Breast epithelium (tissue), 4 donors: ENCODE measurements around the gene SASH3. TPM values are rescaled to one million over a fixed set of nuclear protein-coding genes. Genes with fewer than 3 reads are reported as not detected.

ENCODE experiments used
- DNase-seq, 2 donors: peaks; one replicate each; pipeline ENCODE4 v3.0.0-alpha.2; 2019; ENCODE audit warnings: low spot score in 2 of 2
- H3K27ac ChIP-seq, 2 donors: fragments of 200-600 bp; sonication (generic) in 1 of 2; one replicate each; pipeline ENCODE4 v1.5.1; 2016 to 2019; ENCODE audit warnings: mild to moderate bottlenecking in 1 of 2
- H3K27me3 ChIP-seq, 2 donors: fragments of 200-600 bp; sonication (generic) in 1 of 2; one replicate each; pipeline versions ENCODE4 v1.5.1 to v1.6.0; 2017 to 2019; ENCODE audit warnings: control low read depth in 1 of 2, mild to moderate bottlenecking in 1 of 2
- H3K36me3 ChIP-seq: fragments of 200-600 bp; one replicate; pipeline ENCODE4 v1.5.1; 2019
- H3K4me1 ChIP-seq, 2 donors: fragments of 200-600 bp; sonication (generic); one replicate each; pipeline ENCODE4 v1.5.1; 2016 to 2019; ENCODE audit warnings: control low read depth in 1 of 2
- H3K4me3 ChIP-seq, 3 donors: fragments of 200-600 bp; sonication (generic); 1 replicate in 2 of 3; 2 replicates in 1 of 3; pipeline ENCODE4 v1.5.1; 2016 to 2019; ENCODE audit warnings: mild to moderate bottlenecking in 3 of 3, moderate library complexity in 2 of 3
- H3K9me3 ChIP-seq, 2 donors: fragments of 200-600 bp; sonication (generic) in 1 of 2; one replicate each; pipeline ENCODE4 v1.5.1; 2016 to 2019; ENCODE audit warnings: control low read depth in 1 of 2
- POLR2A ChIP-seq: fragments of 450-650 bp; IDR thresholded peaks from one replicate; pipeline ENCODE4 v1.6.1; 2016; ENCODE audit warnings: antibody characterized with exemption, mild to moderate bottlenecking, moderate library complexity
- POLR2AphosphoS5 ChIP-seq, 3 donors: sonication (generic); formaldehyde crosslinking; IDR thresholded peaks; one replicate each; pipeline ENCODE4 v1.6.1; 2017; ENCODE audit warnings: antibody characterized with exemption in 3 of 3
- intact Hi-C: fragments of 100-400 bp; cut with DNase I; formaldehyde crosslinking; loops from one replicate; pipeline ENCODE4 v1.15.1; 2023; ENCODE audit warnings: low total_unique reads
- total RNA-seq, 3 donors: library from RNA; depleted of rRNA; stranded (reverse); fragments of >200 nt; gene quantifications; one replicate each; pipeline ENCODE4 v1.1.0, GENCODE V29; 2016
- TF ChIP-seq, protein P1 (sequence below), 3 donors: fragments of 450-650 bp; IDR thresholded peaks; one replicate each; pipeline ENCODE4 v1.5.1; 2016 to 2017; ENCODE audit warnings: antibody characterized with exemption in 3 of 3, mild to moderate bottlenecking in 3 of 3, moderate library complexity in 3 of 3

Gene SASH3
- total RNA-seq, 3 donors from 2014 or later, result 6.6 to 18.7 (median 10.0) TPM

DNA sequence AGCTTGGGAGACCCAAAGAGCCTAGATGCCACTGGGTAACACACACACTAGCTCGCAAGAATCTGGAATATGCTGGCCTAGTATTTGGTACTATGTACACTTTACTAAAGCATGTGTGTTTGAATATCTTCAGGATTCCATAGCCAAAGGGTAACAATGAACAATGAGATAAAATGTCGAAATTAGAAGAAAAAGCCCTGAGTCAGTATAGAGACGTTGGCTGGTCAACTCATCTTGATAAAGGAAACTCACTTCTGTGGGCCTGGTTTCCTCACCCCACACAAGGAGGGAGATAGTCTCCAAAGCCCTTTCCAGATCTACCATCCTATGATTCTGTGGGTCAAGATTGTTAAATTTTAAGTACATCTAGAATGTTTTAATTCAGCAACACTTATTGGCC, 57.1 kb downstream of the SASH3 start:
- intact Hi-C loops, result no loop called here
- Histone ChIP-seq H3K4me3 (no peak overlapping the region), H3K27ac (no peak overlapping the region), H3K9me3 (no peaks in the 10 kb centered on the region), H3K27me3 (peaks cover 0 to 16% of the 10 kb centered on the region in 2 donors), H3K36me3 (no peaks in the 10 kb centered on the region), H3K4me1 (no peaks in the 10 kb centered on the region)
- TF ChIP-seq, protein P1, sequence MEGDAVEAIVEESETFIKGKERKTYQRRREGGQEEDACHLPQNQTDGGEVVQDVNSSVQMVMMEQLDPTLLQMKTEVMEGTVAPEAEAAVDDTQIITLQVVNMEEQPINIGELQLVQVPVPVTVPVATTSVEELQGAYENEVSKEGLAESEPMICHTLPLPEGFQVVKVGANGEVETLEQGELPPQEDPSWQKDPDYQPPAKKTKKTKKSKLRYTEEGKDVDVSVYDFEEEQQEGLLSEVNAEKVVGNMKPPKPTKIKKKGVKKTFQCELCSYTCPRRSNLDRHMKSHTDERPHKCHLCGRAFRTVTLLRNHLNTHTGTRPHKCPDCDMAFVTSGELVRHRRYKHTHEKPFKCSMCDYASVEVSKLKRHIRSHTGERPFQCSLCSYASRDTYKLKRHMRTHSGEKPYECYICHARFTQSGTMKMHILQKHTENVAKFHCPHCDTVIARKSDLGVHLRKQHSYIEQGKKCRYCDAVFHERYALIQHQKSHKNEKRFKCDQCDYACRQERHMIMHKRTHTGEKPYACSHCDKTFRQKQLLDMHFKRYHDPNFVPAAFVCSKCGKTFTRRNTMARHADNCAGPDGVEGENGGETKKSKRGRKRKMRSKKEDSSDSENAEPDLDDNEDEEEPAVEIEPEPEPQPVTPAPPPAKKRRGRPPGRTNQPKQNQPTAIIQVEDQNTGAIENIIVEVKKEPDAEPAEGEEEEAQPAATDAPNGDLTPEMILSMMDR (IDR thresholded peaks at IDR 0.05), result no peak
- TF ChIP-seq POLR2AphosphoS5 (IDR thresholded peaks at IDR 0.05) (no peak), POLR2A (no peak)
- DNase-seq, result no peak

DNA sequence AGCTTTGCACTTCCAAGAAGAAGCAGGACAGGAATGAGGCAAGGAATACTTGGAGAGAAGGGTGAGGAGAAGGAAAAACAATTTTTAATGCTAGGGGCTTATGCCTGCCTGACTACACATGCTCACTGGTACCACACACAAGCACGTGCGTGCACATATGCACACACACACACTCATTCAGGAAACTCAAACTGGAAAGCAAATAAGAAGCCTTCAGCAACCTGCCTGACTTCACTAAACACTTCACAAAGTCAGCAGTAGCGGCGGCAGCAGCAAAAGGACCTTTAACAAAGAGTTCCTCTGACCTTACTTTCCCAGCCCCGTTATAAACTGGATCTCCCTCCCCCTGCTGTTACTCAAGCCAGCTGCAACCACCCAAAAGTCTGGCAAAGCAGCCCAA, 60.6 kb downstream of the SASH3 start:
- Histone ChIP-seq H3K36me3 (no peaks in the 10 kb centered on the region), H3K27ac (no peak overlapping the region), H3K4me1 (no peaks in the 10 kb centered on the region), H3K4me3 (peak overlapping the region in 2 of 3 donors; percentile 15 to 39), H3K27me3 (peaks cover 0 to 19% of the 10 kb centered on the region in 2 donors), H3K9me3 (no peaks in the 10 kb centered on the region)
- intact Hi-C loops, result no loop called here
- no peak for DNase-seq
- TF ChIP-seq, protein P1 (IDR thresholded peaks at IDR 0.05), result no peak
- TF ChIP-seq POLR2A (no peak), POLR2AphosphoS5 (IDR thresholded peaks at IDR 0.05) (no peak)

DNA sequence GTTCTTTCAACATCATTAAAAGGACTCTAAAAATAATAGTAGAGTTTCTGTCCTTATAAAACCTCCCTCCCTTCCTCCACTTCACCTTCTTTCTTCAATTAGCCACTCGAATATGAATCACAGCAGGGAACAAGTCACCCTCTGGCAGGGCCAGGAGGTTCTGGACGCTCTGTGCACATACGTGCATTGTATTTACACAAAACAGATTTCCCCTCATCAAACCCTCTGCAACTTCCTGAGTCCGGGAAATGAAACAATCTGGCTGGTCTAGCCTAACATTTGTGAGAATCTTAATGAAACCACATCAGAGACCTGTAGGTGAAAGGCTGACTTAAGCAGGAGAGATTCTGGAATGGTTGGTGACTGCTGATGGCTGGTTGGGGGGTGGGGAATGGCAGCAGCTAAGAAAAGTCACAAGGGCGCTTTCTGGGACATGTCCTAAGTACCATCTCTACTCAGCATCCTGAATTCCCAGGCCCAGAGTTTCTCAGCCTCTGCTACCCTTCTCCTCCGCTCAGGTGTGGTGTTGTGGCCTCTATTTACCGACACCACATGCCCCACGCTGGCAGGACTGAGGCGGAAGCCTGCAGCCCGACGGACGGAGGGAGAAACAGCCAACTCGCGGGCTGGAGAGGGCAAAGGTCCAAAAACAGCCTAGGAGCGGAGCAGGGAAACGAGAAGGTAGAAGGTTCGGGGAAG, 62.9 kb downstream of the SASH3 start:
- intact Hi-C loops, result no loop called here
- no peak for DNase-seq
- Histone ChIP-seq H3K4me3 (peak overlapping the region; percentile 68 to 72 (median 71)), H3K27ac (peak overlapping the region; percentile 81 to 82), H3K27me3 (peaks cover 0 to 19% of the 10 kb centered on the region in 2 donors), H3K36me3 (no peaks in the 10 kb centered on the region), H3K9me3 (no peaks in the 10 kb centered on the region), H3K4me1 (no peaks in the 10 kb centered on the region)
- TF ChIP-seq, protein P1 (IDR thresholded peaks at IDR 0.05), result no peak
- TF ChIP-seq POLR2AphosphoS5 (IDR thresholded peaks at IDR 0.05) (no peak), POLR2A (no peak)

DNA sequence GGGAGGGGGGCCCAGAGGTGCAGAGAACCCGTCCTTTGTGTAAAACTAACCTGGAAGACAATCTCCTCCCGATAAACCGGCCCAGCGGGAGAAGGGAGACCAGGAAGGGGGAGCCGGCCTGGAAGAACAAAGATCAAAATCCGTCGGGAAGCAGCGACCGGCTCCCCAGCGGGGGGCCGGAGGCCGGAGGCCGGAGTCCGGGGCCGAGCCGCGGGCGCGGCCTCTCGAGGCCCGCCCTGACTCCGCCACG, 63.4 kb downstream of the SASH3 start:
- no peaks in the 10 kb centered on the region for H3K9me3 ChIP-seq
- peak overlapping the region; percentile 81 to 82 for H3K27ac ChIP-seq
- TF ChIP-seq, protein P1 (IDR thresholded peaks at IDR 0.05), result no peak
- no peak for TF ChIP-seq POLR2AphosphoS5 (IDR thresholded peaks at IDR 0.05)
- TF ChIP-seq POLR2A, result no peak
- DNase-seq, result no peak
- H3K36me3 ChIP-seq, result no peaks in the 10 kb centered on the region
- no peaks in the 10 kb centered on the region for H3K4me1 ChIP-seq
- peak overlapping the region; percentile 68 to 72 (median 71) for H3K4me3 ChIP-seq
- intact Hi-C loops, result no loop called here
- H3K27me3 ChIP-seq, result peaks cover 0 to 19% of the 10 kb centered on the region in 2 donors

DNA sequence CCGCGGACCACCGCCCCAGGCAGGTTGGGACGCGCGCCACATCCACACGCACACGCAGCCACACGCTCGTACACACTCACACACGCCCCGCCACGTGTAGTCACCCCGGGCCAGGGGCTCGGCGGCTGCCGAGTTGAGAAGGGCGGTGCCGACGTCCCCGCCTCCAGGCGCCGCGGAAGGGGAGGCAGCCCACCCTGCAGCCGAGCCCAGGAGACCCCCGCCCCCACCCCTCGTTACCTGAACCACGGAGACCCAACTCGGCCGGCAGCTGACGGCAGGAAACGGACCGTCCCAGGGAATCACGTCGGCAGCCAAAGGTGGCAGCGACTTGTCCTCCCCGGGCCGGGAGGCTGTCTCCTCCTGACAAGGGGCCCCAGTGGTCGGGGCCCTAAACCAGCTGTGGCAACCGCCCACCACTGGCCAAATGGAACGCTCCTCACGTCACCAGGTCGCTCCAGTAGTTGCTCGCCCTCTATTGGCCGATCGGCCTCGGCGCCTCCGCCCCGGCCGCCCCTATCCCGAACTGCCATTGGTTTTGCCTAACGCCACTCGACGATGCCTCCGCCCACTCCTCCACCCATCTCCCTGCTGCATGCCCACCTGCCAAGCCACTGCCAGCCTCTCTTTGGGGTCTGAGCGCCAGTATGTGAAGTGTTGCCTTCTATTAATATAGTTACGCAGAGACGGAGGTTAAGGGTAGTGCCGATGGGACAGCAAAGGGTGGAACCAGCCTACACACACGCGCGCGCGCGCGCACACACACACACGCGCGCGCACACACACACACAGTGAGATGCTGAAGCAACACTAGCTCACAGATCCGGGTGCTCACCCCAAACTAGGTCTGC, 63.9 kb downstream of the SASH3 start, which contains the start of gene ZDHHC9:
ZDHHC9 (minus strand) TSS at position 428 of the 848 bp plus-strand sequence. CDS start 1,941 bp downstream, outside the sequence.
- H3K9me3 ChIP-seq, result no peaks in the 10 kb centered on the region
- H3K4me1 ChIP-seq, result no peaks in the 10 kb centered on the region
- no peaks in the 10 kb centered on the region for H3K36me3 ChIP-seq
- H3K27me3 ChIP-seq, result peaks cover 0 to 18% of the 10 kb centered on the region in 2 donors
- peak within 1 kb of the TSS; percentile 68 to 72 (median 71) for H3K4me3 ChIP-seq
- H3K27ac ChIP-seq, result peak within 1 kb of the TSS; percentile 81 to 82
- intact Hi-C loops, result no loop called here
- TF ChIP-seq POLR2A, result no peak
- peak in 1 of 3 donors; percentile 4 for TF ChIP-seq POLR2AphosphoS5 (IDR thresholded peaks at IDR 0.05)
- TF ChIP-seq, protein P1 (IDR thresholded peaks at IDR 0.05), result peak in 1 of 3 donors; percentile 13
- peak; percentile 69 to 80 for DNase-seq
